GM18499 (cell line): ENCODE data around the gene BCAM.

ENCODE experiments used
- ATAC-seq: cut with Tn5 transposase; IDR thresholded peaks from one replicate; pipeline ENCODE4 v1.9.1; 2021; ENCODE audit warnings: moderate number of reproducible peaks; ENCODE audit not compliant: insufficient read depth, unreplicated experiment

BCAM gene

GRCh38 chr19:44788971-44789370 is 19.9 kb upstream of the BCAM start:
- no peak for ATAC-seq

DNA sequence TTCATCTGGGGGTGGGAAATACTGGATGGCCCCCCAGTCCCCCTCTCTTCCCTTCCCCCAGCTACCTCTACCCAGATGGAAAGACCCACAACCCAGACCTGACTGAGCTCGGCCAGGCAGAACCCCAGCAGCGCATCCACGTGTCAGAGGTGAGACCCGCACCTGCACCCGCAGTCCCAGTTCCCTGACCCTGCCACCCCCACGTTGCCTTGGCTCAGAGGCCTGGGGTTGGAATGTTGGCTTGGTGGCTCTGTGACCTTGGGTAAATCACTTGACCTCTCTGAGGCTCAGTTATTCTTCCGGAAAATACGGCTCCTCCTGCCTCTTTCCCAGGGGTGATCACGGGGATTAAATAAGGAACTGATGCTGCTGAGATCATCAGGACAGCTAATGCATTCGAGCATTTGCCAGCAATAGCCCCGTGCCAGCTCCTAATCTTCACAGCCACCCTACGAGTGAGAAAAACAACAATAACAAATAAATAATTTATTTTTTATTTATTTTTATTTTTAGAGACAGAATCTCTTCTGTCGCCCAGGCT is 18.9 kb upstream of the BCAM start:
- no peak for ATAC-seq

DNA sequence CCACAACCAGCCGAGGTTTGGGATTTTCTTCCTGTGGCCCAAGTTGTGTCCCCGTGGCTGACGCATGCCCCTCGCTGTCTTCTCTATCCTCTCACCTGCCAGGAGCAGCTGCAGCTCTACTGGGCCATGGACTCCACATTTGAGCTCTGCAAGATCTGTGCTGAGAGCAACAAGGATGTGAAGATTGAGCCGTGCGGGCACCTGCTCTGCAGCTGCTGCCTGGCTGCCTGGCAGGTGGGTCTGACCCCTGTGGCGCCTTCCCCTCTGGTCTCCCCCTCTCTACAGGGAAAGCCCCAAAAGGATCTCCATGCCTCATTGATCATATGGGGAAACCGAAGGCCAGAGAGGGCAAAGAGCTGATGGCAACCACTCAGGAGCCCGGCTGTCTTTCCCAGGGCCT is 16.6 kb upstream of the BCAM start:
- ATAC-seq = no peak

DNA sequence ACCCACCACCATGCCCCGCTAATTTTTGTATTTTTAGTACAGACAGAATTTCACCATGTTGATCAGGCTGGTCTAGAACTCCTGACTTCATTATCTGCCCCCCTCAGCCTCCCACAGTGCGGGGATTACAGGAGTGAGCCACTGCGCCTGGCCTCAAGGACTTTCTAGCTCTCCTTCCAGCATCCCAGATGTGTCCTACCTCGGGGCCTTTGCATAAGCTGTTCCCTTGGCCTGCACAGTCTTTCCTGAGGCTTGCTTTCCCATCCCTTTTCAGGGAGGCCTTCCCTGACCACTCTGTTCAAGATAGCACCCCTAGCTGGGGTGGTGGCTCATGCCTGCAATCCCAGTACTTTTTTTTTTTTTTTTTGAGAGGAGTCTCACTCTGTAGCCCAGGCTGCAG is 14.3 kb upstream of the BCAM start:
- no peak for ATAC-seq

DNA sequence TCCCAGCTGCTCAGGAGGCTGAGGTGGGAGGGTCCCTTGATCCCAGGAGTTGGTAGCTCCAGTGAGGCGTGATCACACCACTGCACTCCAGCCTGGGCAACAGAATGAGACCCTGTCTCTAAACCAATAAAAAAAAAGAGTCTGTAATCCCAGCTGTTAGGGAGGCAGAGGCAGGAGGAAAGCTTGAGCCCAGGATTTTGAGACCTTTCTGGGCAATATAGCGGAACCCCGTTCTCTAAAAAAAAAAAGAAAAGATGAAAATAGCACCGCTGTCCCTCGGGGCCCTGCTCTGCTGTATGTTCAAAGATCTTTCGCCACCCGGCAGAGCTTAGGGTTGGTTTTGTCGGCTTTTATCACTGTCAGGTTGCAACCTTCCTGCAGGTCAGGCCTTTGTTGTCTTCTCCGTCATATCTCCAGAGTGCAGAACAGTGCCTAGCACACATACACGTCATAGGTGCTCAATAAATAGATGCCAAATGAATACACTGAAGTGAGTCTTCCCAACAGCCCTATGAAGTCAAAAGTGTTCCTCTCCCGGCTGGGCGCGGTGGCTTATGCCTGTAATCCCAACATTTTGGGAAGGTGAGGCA is 13.4 kb upstream of the BCAM start:
- ATAC-seq = no peak

DNA sequence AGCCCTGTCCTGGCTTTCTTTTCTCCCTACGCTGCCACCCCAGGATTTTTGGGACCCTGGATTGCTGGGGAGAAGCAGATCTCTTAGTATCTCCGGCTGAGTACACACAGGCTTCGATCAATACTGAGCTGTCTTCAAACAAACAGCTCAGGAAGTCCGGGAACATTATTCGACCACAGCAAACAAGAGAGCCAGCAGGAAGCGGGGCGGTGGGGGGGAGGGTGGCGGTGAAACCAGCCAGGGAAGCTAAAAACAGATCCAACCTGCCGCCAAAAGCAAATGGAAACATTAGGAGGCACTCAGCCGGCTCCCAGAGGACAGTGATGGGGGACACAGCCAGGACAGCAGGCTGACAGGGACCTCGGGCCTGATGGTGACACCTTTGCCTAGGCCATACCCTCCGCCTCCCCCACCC is 12.2 kb upstream of the BCAM start:
- no peak for ATAC-seq

DNA sequence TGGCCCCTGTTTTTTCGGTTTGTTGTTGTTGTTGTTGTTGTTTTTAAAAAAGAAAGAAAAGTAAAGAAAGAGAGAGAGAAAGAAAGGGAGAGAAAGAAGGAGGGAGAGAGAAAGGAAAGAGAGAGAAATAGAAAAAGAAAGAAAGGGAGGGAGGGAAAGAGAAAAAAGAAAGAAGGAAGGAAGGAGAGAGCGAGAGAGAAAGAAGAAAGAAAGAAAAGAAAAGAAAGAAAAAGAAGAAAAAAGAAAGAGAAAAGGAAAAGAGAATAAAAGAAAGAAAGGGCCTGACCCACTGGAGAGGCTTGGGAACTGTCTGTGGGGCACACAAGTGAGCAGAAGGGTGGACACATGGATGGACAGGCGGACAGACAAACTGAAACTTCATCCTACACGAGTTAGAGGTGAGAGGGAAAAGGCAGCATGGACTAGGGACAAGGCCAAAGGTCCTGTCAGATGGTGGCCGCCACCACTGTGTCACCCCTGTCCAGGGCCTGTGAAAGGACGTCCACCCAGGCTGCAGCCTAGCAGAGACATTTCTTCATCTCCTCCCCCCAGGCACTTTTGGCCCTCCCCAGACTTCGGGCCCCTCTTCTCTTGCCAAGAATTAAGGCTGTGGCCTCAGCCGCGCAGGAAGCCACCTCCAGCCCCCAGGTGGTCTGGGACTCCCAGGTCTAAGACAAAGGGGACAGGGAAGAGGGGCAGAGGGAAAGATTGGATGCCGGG is 9.1 kb upstream of the BCAM start:
- no peak for ATAC-seq

DNA sequence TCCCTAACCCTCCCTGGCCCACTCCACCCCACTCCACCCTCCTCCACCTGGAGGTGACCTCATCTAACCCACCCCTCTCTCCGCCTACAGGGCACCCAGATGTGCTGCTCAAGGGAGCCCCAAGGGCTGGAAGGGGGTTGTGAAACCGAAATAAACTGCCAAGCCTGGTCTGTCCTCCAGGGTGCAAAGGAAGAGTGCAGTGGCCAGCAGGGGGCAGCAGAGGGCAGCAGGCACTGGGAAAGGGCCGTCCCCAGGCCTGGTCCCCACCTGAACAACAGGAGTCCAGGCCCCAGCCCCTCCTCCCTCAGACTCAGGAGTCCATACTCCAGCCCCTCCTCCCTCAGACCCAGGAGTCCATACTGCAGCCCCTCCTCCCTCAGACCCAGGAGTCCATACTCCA is 8.4 kb upstream of the BCAM start:
- no peak for ATAC-seq

DNA sequence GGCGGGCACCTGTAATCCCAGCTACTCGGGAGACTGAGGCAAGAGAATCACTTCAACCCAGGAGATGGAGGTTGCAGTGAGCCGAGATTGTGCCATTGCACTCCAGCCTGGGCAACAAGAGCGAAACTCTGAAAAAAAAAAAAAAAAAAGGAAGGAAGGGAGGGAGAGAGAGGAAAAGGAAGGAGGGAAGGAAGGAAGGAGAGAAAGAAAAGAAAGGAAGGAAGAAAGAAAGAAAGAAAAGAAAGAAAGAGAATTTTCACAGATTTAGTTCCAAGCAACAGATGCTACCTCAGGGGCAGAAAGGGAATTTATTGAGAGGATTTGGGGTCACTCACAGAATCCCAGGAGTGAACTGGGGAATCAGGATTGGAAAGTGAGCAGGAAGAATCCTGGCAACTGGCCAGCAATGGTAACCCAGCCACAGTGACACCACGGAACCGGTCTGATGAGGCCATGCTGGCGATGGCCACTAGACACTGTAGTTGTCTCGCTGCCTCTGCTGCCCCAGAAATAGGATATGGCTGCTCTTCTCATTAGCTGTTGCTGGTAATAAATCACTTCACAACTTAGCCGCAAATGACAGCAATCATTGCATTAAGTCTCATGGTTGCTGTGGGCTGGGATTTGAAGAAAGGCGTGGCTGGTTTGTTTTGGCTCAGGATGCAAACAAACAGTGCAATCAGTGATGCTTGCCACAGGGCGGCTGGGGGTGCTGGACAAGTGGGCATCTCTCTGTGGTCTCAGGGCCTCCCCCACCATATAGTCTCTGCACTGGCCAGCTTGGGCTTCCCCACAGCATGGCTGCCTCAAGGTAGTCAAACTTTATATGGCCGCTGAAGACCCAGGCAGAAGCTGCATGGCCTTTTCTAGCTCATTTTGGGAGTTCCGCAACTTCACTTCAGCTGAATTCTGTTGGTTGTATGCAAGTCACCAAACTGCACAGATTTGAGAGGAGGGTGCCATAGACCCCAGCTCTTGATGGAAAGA is 5.2 kb upstream of the BCAM start:
- no peak for ATAC-seq

DNA sequence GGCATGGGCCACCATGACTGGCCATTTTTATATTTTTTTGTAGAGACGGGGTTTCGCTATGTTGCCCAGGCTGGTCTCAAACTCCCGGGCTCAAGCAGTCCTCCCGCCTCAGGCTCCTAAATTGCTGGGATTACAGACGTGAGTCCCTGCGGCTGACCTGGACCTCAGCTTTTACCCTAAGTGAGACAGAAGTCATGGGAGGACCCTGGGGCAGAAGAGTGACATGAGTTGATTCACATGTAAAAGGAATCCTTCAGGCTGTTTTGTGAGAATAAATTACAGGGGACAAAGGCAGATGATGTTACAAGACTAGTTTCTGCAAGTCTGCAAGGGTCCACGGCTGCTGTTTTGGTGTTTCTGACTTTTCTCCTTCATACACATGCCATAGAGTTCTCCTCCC is 2.6 kb upstream of the BCAM start:
- ATAC-seq = no peak

GRCh38 chr19:44807162-44807561 is 1.7 kb upstream of the BCAM start:
- no peak for ATAC-seq

- ATAC-seq = no peak
Measured at GRCh38 chr19:44807652-44808462, 1.0 kb upstream of the BCAM start.

DNA sequence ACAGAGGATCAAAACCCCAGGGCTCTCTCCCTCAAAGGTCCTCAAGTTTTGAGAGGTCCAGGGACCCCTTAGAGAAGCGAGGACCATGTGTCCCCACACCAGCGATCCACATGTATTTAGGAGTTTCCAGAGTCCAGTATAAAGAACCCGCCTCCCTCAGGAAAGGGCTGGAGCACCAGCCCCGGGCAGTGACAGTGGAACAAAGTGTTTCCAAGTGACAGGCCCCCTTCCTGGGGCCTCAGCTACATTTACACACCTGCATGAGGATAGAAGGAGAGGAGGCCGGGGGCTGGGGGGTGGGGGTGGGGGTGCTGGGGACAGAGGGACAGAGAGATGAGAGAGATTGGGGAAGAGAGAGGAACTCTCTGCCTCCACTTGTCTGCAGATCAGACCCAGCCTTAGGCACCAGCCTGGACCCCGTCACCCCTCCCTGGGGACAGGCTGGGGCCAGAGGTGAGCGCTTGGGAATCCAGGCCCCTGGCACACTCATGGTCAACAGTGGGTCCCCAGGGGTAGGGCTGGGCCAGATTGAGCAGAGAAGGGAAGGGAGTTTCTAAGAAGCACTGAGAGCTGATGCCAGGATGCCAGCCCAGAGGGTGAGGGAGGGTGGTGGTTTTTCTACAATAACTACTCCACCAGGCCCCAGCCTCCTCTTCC is 802 bp downstream of the BCAM start:
- ATAC-seq = no peak

DNA sequence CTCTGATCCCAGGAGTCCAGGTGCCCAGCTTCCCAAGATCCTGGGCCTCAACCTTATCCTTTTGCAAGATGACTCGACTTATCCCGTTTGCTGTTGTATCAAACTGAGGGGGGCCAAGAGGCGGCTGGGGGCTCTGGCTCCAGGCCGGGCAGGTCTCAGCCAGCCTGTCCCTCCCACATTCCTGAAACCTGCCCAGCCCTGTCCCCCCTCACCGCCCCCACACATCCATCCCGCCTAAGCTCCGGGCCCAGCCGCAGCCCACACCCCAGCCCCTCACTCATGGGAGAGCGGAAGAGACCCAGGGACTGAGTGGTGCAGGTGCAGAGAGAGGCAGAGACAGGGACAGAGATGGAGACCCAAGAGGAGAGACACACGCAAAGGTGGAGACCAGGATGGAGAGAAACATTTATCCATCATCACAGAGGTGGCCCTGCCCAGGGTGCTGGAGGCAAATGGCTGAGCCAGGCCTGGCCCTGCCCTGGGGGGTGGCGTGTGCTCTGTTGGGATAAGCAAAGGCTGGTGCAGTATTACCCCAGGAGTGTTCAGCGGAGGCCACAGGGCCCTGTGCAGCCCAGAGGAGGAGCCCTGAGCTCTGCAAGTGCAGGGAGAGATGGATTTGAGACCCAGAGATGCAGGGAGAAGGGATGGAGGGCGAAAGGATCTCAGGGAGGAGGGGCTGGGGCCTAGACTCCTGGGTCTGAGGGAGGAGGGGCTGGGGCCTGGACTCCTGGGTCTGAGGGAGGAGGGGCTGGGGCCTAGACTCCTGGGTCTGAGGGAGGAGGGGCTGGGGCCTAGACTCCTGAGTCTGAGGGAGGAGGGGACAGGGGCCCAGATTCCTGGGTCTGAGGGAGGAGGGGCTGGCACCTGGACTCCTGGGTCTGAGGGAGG is 1.6 kb downstream of the BCAM start:
- no peak for ATAC-seq

- ATAC-seq = no peak
Measured at GRCh38 chr19:44811122-44811419, 2.2 kb downstream of the BCAM start.

DNA sequence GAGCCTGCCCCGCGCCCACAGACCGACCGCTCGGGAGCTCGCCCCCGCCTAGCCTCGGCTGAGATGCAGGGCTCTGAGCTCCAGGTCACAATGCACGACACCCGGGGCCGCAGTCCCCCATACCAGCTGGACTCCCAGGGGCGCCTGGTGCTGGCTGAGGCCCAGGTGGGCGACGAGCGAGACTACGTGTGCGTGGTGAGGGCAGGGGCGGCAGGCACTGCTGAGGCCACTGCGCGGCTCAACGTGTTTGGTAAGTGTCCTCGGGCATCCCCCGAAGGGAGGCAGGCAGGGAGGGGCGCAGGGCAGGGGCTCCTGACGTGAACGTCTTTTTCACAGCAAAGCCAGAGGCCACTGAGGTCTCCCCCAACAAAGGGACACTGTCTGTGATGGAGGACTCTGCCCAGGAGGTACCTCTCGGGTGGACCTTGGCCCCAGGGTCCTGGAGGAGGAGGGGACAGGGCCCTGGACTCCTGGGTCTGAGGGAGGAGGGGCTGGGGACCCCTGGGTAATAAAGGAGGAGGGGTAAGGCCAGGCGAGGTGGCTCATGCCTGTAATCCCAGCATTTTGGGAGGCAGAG is 3.3 kb downstream of the BCAM start:
- no peak for ATAC-seq

DNA sequence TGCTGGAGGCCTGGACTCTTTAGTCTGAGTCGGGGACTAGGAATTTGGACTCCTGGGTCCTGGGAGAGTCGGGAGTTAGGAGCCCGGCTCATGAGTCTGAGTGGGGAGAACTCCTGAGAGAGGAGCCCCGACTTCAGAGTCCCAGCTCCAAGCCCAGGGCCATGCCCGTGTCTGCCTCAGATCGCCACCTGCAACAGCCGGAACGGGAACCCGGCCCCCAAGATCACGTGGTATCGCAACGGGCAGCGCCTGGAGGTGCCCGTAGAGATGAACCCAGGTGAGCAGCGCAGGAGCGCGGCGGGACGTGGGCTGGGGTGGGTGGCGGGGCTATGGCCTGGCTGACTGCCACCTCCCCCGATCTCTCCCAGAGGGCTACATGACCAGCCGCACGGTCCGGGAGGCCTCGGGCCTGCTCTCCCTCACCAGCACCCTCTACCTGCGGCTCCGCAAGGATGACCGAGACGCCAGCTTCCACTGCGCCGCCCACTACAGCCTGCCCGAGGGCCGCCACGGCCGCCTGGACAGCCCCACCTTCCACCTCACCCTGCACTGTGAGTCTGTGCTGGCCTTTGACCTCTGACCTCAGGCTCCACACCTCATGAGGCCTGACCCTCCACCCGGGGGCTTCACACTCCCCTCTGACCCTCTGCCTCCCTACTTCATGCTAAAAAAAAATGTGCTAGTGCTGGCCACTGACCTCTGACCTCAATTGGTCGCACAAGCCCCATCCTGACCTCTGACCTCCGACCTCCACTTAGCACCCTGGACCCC is 4.4 kb downstream of the BCAM start:
- ATAC-seq = no peak
